Right kidney (tissue), 1 donor: Measurements from ENCODE around the gene HOXD3.

Source experiments
- DNase-seq: peaks from one replicate; pipeline ENCODE4 v3.0.0-alpha.2; 2016

Gene HOXD3

DNA sequence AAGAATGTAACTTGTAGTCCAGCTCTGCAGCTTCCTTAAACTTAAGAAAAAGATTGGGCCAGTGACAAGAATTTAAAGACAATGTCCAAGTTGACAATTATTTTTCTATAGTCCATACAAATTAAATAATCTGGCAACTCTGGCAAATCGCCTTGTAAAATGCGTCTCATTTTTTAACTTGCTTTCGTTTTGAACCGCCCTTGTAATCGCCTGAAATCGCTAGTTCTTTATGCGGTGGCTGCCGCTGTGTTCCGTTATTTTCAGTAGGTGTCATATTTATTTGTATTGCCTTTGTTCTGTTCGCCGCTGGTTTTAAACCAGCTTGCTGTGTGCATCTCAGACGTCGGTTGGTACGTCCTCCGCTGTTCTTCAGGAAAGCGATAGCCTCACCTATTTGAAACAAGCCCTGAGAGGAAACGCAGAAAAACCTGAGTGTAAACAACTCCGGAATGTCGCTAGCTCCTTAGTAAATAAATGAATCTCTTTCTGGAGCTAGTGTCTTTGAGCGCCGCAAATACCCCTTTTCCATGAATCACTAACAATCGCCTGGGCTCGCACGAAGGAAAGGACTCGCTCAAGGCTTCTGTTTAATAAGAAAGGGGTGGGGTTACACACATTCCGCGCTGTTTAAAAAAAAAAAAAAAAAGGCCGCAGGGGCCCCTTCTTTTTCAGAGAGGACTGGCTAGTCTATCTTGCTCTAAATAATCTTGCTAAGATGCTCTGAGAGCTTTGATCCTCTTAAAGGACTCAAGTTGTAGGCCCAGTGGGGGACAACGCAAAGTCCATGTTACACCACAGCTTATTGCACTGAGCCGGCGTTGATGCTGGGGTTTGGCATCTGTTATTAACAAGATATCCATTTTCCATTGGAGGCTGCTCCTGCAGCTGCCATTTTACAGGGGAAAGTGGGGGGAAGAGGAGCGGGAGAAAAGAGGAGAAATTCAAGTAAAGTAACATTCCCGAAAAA lies 24.6 kb upstream of the HOXD3 start:
- DNase-seq = no peak

- DNase-seq = no peak
Measured at GRCh38 chr2:176133389-176133788, 23.7 kb upstream of the HOXD3 start.

DNA sequence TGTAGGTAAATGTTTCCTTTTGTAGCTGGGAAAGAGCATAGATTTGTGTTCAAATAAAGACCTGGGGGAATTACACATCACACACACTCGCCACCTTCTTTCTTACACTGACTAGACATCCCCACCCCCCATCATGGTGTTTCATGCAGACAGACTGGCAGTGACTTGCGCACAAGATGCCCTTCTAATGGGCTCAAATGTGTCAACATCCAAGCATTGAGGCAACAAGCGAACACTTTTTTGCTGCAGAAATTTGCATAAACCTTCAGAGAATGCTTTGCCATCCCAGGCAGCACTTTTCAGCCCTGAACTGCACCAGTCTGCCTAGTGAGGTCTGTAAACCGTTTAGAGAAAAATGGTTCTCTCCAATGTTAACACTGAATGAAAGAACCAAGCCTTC lies 23.1 kb upstream of the HOXD3 start:
- no peak for DNase-seq

DNA sequence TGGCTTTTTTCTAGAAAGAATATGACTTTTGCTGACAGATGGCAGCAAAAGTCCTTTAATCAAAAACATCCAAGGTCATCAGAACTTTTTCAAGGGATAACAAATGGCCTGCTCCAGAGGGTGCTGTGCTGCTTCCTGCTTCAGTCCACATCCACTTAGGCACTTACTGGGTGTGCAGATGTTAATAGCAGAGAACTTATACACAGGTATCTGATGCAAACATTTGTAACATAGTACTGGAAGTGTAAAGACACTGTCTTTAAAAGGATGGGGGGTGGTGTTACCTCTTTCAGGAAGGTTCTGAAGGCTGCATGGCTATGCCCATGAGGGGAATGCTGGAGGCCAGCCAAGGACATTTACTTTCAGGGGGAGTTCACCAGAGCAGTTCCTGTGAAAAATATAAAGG lies 22.1 kb upstream of the HOXD3 start:
- DNase-seq = peak; percentile 74

DNA sequence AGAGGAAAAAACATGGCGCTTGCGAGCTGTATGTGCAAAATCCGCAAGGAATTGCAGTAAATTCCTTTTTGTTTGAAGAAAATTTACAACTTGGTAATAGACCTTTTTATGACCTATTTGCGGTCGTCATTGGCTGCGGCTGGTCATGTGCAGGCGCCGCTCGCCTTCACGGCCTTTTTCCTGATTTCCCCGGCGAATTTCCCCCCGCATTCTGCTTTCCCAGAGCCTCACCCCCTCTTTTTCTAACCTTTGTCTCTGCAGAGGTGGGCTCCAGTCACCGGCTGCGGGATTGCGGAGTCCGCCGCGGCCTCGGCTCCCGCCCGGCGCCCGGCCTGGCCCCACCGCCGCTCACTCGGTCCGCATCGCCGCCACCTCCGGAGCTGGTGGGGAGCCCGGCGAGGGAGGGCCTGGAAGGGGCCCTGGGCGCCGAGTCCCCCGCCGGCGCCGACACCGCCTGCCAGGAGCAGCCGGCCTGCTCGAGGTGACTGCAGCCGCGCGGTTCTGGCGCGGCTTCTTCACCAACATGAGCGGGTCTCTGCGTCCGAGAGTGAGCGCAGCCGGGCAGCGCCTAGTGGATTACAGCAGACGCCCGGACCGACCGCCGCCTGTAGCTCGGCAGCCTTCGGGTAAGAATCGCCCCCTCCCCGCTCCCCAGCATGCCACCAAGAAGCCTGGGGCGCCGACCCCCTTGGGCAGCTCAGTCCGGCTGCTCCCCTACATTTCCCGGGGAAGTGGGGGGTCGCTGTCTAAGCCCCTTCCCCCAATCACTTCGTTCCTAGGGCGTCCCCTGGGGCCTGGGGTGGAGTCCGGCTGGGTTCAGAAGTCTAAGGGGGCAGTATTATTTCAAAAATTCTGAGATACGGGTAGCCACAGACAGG lies 20.5 kb upstream of the HOXD3 start:
- peak; percentile 95 for DNase-seq

DNA sequence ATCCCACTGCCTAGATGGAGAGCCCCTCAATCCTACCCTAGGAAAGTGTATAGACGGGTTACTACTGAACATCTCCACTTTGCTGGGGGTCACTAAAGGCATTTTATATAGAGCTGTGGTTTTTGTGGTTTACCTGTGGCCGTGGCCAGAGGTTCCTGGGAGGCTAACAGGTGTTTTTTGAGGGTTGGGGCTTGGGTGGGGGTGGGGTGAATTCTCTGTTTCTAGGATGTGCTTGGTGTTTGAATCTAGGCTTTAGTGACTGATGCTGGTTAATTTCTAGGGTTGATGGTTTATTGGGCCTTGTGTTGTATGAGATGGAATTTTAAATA lies 19.9 kb upstream of the HOXD3 start:
- DNase-seq = no peak

DNA sequence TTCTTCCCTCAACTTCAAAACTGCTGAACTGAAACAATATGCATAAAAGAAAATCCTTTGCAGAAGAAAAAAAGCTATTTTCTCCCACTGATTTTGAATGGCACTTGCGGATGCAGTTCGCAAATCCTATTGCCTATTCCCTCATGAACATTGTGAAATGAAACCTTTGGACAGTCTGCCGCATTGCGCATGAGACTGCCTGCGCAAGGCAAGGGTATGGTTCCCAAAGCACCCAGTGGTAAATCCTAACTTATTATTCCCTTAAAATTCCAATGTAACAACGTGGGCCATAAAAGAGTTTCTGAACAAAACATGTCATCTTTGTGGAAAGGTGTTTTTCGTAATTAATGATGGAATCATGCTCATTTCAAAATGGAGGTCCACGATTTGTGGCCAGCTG lies 19.2 kb upstream of the HOXD3 start:
- peak; percentile 72 for DNase-seq

DNA sequence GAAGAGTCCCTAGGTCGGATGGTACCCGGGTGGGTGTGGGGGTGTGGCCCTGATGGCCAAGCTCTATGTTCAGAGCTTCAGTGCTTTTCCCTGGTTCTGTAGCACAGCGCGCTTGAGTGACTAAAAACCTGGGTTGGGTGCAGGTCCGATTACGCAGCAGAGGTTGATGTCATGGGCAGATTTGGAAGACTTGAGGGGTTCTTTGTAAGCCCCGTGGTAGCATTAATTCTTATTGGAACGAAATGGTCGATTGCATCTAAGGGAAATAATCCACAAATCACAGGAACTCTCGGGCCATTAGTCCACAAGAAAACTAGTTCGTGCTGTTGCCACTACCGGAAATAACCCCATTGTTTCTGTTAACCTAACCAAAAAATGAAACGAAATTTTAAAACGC lies 18.6 kb upstream of the HOXD3 start:
- DNase-seq = peak; percentile 74

- DNase-seq = no peak
Measured at GRCh38 chr2:176138923-176139660, 18.0 kb upstream of the HOXD3 start.

DNA sequence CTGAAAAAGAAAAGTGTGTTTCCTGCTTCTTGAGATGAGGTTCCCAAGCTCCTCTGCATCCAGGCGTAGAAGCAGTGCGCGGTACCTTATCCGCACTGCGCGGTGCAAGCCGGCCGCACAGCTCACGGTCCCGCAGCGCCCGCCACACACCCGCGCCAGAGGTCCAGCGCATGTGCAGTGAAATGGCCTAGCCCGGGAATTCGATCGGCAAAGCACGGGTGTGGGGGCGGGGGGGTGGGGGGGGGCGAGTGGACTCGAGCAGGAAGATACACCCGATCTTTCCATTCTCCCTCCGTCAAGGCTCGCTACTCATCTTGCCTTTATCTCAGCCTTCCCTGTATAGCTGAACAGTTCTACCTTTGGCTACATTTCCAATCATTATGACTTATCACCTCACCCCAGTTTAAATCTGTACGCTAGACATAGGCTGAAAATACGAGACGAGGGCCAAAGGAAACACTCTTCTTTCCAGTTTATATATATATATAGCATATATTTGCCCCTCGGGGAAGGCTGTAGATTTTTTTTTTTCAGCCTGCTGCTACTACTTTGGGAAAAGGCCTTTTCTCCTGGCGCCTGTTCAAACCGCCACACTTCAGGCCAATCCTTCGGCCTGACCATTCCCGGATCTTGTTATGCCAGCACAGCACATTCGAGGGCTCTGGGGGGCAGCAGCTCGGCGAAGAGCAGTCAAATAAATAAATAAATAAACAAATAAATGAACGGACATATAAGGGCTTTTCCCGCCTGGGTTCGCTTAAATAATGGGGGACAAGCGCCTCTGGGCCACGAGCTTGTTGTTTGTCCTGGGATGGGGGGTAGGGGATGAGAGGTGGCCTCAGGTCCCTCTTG lies 17.2 kb upstream of the HOXD3 start:
- DNase-seq = no peak

DNA sequence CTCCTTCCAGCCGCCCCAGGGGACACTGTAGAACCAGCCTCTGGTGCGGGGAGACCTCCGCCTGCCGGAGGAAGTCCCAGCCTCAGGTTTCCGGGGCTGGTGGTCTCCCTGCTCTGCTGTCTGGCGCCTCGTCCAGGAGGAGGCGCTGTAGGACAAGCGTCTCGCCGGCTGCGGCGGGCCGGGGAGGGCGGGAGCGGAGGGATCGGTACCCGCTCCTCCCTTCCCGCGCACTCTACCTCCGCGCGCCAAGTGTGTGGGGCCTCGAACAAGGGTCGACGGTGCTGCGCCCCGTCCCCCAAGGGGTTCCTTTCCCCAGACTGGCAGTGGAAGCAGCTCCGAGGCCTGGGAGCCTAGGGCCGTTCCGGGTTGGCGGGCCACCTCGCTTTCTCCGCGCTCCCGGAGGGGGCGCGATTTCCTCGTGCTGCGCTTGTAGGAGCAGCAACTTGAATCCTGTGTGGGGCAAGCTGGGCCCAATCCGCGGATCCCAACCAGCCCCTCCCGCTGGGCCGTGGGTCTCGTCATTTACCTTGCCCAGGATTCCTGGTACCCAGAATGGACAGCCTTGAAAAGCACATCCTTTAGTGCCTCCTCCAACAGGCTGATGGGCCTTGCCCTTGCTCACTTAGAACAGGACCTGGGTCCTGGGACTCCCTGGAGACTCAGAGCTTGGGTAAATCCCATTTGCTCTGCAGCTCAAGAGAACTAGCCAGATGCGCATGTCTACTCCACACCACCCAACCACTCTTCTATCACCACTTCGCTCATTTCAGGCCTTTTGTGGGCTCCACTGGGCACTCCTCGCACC lies 16.4 kb upstream of the HOXD3 start:
- peak; percentile 98 for DNase-seq

- no peak for DNase-seq
Measured at GRCh38 chr2:176142281-176142680, 14.8 kb upstream of the HOXD3 start.

DNA sequence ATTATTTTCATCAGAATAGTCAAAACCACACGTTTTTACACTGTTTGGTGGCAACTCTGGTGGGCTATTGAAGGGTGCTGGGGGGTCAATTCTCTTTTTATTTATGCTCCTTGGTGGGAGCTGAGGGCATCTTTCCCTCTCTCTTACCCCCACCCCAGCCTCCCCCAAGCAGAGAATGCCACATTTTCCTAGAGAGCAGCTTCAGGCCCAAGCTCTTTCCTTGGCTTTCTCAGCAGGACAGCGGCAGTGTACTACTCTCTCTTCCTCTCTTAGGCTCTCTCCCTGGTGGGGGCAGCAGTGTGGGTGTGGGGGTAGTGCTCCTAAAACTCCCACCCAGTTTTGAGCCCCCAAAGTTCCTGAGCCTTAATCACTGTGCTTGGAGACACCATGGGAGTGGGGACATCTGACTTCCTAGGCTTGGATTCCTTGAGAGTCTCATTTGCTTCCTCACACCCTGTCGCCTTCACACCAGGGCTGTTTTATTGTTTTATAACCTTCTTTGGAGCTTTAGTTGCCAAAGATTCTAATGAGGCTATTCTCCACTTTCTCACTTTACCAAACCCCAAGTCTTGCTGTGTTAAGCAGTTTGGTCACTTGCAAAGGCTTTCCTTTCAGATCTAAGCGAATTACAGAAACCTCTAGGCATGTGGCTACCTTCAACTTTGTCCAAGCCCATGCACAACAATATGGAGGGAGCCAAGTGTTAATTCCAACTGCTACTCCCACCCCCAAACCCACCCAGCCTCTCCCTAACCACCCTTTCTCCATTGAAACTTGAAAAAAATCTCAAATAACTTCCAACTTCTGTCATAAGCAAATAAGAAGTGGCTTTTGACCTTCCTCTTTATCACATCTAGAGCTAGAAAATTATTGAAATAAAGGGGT lies 11.8 kb upstream of the HOXD3 start:
- DNase-seq = no peak

GRCh38 chr2:176146101-176146500 lies 11.0 kb upstream of the HOXD3 start:
- DNase-seq = peak; percentile 50

- DNase-seq = peak; percentile 36
Measured at GRCh38 chr2:176146645-176147044, 10.5 kb upstream of the HOXD3 start.

GRCh38 chr2:176147210-176147799 lies 9.8 kb upstream of the HOXD3 start:
- DNase-seq = peak; percentile 59

DNA sequence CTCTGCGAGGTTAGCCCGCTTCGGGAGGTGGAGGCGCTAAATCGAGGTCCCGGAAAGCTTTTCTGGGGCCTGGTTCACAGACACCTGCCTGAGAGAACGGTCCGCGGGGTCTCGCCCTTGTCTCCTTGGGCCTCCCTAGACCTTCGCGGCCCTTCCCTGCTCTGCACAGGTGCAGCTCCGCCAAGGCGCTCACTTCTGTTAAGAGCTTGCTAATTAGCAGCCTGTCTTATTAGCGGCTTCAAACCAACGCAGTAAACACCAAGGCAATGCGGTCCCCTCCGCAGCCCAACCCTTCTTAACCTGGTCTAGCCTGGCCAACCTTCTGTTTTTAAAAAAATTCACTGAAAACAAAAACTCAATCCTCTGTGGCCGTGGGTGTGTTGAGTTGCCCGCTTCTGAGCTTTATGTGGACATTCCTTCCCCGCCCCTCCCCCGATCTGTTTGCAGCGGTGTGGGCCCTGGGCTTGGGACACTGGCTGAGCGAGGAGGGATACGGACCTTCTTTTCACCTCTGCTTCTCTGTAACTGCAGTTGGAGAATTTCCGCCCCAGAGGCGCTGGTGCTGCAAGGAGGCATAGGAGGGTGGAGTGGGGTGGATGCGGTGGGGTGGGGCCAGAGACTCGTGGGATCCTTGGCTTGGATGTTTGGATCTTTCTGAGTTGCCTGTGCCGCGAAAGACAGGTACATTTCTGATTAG lies 9.2 kb upstream of the HOXD3 start:
- DNase-seq = peak; percentile 66

- peak; percentile 73 for DNase-seq
Measured at GRCh38 chr2:176148751-176149421, 8.2 kb upstream of the HOXD3 start.
